HG02623 (cell line): ENCODE results near the gene PTPN4.
"Not testable (repeated sequence)": the region's sequence is repeated elsewhere in the genome, so short reads cannot be mapped to it uniquely, and the experiment has no call there.

Experiments
- ATAC-seq: cut with Tn5 transposase; IDR thresholded peaks from one replicate; pipeline ENCODE4 v1.9.1; 2021; ENCODE audit warnings: moderate library complexity; ENCODE audit not compliant: unreplicated experiment

The PTPN4 gene

GRCh38 chr2:119764832-119765231, 5.1 kb downstream of the PTPN4 start:
- no peak for ATAC-seq

- ATAC-seq = no peak
Measured at GRCh38 chr2:119765433-119766002, 5.8 kb downstream of the PTPN4 start.

DNA sequence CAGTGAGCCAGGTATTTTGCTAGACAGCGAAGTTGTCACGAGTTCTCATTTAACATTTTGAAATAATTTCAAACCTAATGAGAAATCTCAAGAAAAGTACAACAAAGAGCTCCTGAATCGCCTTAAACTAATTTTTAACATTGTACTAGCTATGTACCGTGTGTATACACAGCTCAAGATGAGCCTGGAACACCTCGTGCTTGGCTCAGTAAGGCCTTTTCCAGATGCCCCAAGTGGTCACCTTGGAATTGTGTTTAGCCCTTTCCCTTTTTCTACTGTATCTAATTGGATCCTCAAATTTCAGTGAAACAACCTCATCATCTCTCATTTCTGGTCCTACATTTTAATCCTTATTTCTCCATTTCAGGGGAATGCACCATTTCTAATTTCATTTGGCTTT, 7.2 kb downstream of the PTPN4 start:
- no peak for ATAC-seq

DNA sequence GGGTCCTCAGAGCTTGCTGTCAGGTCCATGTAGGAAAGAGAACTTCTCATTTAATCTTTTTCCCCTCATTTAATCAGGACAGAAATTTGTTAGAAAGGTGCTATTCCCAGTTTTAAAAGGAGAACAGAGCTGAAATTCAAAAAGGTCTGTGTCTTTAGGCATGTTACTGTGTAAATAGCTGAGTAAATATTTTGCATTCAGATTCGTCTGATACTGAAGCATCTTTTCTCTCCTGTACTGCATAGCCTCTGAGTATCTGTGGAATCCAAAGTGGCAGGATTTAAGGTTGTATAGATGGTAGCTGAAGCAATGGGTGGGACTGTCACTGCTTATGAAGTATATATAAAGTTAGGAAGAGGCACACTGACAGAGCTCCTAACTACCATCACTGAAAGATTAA, 9.0 kb downstream of the PTPN4 start:
- no peak for ATAC-seq

- ATAC-seq = no peak
Measured at GRCh38 chr2:119769645-119770044, 9.9 kb downstream of the PTPN4 start.

- ATAC-seq = no peak
Measured at GRCh38 chr2:119771331-119771730, 11.6 kb downstream of the PTPN4 start.

- no peak for ATAC-seq
Measured at GRCh38 chr2:119772128-119772527, 12.4 kb downstream of the PTPN4 start.

GRCh38 chr2:119772767-119773166, 13.0 kb downstream of the PTPN4 start:
- no peak for ATAC-seq

DNA sequence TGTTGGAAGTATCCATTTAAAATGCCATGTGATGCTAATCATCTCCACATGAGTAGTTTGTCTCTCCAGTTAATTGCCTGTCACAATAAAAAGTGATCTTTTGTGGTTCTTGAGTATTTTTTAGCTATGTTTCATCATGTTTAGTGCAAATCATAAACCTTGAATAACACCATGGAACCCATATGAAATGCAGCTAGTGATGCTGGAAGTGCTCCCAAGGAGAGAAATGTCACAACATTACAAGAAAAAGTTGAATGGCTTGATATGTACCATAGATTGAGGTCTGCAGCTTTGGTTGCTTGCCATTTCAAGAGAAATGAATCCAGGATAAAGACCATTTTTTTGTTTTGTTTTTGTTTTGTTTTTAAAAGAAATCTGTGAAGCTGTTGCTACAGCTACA, 14.3 kb downstream of the PTPN4 start:
- no peak for ATAC-seq

- ATAC-seq = no peak
Measured at GRCh38 chr2:119775102-119775501, 15.4 kb downstream of the PTPN4 start.

GRCh38 chr2:119782308-119783027, 22.7 kb downstream of the PTPN4 start:
- ATAC-seq = no peak

- no peak for ATAC-seq
Measured at GRCh38 chr2:119784876-119785275, 25.2 kb downstream of the PTPN4 start.

DNA sequence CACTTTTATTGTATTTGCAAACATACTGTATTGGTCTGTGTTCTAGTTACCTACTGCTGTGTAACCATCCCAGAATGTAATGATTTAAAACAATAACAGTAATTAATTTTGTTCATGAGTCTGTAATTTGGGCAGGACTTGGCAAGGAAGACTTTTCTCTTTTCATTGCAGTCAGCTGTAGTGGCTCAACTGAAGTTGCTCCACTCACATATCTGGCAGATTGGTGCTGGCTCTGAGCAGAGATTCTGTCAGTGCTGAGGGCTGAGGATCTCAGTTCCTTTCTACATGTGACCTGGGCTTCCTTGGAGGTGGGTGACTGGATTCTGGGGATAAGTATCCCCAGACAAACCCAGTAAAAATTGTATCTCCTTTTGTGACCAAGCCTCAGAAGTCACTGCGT, 26.6 kb downstream of the PTPN4 start:
- no peak for ATAC-seq

DNA sequence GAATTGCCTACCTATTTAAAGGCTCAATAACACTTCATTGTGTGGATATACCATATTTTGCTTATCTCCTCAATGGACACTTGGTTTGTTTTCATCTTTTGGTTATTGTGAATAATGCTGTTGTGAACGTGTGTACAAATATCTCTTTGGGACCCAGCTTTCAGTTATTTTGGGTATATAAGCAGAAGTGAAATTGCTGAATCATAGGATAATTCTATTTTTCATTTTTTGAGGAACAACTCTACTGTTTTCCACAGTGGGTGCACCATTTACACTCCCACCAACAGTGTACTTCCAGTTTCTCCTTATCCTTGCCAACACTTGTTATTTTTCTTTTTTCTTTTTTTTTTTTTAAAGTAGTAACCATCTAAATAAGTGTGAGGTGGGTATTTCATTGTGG, 29.0 kb downstream of the PTPN4 start:
- no peak for ATAC-seq

DNA sequence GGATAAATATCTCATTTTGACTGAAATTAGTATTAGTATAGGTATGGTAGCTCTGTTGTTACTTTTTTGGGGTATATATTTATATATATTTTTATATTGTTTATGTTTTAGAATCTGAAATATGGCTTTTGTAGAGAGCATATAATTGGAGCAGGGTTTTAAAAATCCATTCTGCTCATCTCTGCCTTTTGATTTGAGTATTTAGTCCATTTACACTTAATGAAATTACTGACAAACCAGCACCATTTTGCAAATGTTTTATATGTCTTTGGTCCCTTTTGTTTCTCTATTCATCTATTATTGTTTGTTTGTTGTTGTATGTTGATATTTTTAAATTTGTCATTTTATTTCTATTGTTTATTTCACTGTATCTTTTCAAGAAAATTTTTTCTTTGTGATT, 30.7 kb downstream of the PTPN4 start:
- no peak for ATAC-seq

GRCh38 chr2:119792907-119793312, 33.2 kb downstream of the PTPN4 start:
- ATAC-seq = no peak

GRCh38 chr2:119794237-119794636, 34.5 kb downstream of the PTPN4 start:
- no peak for ATAC-seq

GRCh38 chr2:119795309-119796303, 35.9 kb downstream of the PTPN4 start:
- ATAC-seq = no peak

DNA sequence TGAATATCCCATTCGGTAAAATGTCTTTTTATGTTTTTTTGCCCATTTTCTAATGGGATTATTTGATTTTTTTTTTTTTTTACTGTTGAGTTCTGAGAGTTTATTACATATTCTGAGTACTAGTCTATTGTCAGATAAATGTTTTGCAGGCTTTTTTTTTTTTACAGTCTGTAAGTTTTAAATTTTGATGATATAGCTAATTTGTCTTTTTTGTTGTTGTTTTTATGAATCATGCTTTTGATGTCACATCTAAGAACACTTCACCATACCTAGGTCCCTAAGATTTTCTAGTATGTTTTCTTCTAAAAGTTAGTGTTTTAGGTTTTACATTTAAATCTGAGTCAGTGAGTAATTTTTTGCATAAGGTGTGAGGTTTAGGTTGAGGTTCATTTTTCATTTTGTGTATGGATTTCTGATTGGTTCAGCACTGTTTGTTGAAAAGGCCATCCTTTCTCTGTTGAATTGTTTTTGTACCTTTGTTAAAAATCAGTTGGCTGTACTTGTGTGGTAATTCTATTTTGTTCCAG, 40.7 kb downstream of the PTPN4 start:
- ATAC-seq = no peak

- ATAC-seq = no peak
Measured at GRCh38 chr2:119801040-119801439, 41.3 kb downstream of the PTPN4 start.

- not testable (repeated sequence) for ATAC-seq
Measured at GRCh38 chr2:119801989-119802388, 42.3 kb downstream of the PTPN4 start.
